HG03280 (cell line): ENCODE results near the gene MTG1.
A peak's percentile ranks its signal among the peaks of the same experiment; 100 is the strongest.
"Not testable (repeated sequence)": the region's sequence is repeated elsewhere in the genome, so short reads cannot be mapped to it uniquely, and the experiment has no call there.

Experiments used
- ATAC-seq: cut with Tn5 transposase; IDR thresholded peaks from one replicate; pipeline ENCODE4 v1.9.1; 2021; ENCODE audit warnings: mild to moderate bottlenecking, moderate library complexity; ENCODE audit not compliant: unreplicated experiment

The MTG1 gene

GRCh38 chr10:133377025-133377817 lies 16.7 kb upstream of the MTG1 start:
- no peak for ATAC-seq

- no peak for ATAC-seq
Measured at GRCh38 chr10:133377818-133378250, 16.1 kb upstream of the MTG1 start.

DNA sequence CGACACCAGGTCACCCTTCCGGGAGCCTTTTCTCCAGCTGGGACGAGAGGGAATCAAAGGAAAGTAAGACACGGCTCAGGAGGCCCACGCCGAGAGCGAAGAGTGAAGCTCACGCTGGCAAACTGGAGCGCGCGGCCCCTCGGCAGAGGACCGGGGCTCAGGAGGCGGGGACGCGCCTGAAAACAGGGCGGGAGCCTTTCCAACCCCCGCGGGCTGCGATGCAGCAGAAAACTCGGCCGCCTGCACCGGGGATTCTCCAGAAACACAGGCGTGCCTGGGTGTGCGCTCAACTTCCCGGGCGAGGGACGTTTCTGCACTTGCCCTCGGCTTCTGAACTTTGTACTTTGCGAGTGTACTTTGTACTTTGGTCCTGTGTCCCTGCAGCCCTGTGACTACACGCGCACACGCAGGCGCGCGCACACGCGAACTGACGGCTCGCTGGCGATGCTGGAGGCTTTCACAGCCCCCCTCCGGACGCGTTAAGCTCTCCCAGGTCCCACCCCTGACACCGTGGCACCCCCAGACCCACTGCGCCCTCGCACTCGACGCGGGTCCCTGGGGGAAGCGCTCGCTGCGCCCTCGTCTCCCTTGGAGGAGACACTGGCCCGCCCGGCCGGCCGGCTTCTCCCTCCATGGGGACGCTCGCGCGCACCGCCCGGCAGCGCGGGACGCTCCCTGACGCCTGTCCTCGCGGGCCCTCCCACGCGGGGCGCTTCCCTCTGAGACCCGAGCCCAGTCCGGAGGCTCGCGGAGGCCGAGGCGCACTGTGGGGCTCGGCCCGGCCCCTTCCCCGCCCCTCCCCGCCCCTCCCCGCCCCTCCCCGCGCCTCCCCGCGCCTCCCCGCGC lies 15.5 kb upstream of the MTG1 start:
- peak; percentile 31 for ATAC-seq

DNA sequence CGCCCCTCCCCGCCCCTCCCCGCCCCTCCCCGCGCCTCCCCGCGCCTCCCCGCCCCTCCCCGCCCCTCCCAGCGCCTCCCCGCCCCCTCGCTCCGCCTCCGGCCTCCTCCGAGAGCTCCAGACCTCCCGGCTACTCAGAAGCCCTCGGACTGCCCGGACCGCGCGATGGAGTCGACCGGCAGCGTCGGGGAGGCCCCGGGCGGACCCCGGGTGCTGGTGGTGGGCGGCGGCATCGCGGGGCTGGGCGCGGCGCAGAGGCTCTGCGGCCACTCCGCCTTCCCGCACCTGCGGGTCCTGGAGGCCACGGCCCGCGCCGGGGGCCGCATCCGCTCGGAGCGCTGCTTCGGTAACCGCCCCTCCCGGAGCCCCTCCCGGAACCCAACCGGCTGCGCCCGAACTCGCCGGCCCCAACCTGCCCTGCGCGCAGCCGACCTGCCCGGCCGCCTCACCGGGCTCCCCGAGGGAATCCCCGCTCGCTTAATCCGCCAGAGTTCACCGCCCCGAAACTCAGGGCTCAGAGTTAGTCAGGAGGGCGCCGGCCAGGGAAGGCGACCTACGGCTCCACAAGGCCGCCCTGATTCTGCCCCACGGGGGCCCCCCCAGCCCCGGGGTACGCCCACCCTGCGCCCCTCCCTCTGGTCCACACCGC lies 14.7 kb upstream of the MTG1 start, which contains the start of gene PAOX:
TSS of gene PAOX (plus strand) at position 111 of the 649 bp plus-strand sequence. CDS start at position 166, 55 bp downstream.
- peak; percentile 57 for ATAC-seq

DNA sequence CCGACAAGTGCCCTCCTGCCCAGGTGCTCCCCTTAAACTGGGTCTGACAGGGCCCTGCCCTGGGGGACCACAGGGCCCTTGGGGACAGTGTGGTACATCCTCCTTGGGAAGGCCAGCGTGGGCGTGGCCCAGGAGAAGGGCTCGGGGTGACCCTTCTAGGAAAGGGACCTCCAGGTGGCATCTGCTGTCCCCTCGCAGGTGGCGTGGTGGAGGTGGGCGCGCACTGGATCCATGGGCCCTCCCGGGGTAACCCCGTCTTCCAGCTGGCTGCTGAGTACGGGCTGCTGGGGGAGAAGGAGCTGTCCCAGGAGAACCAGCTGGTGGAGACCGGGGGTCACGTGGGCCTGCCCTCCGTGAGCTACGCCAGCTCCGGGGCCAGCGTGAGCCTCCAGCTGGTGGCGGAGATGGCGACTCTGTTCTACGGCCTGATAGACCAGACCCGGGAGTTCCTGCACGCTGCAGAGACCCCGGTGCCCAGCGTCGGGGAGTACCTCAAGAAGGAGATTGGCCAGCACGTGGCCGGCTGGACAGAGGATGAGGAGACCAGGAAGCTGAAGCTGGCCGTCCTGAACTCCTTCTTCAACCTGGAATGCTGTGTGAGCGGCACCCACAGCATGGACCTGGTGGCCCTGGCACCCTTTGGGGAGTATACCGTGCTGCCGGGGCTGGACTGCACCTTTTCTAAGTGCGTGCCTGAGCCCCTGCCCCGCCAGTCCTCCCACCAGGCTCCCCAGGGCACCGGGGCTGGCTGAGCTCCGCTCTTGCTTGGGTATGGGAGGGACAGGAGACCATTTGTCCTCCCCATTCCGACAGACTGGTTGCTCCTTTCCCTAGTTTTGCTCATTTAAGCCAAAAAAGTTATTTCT lies 13.9 kb upstream of the MTG1 start:
- no peak for ATAC-seq

GRCh38 chr10:133381036-133381435 lies 12.9 kb upstream of the MTG1 start:
- no peak for ATAC-seq

- ATAC-seq = no peak
Measured at GRCh38 chr10:133383551-133383950, 10.4 kb upstream of the MTG1 start.

- ATAC-seq = no peak
Measured at GRCh38 chr10:133384071-133384470, 9.9 kb upstream of the MTG1 start.

DNA sequence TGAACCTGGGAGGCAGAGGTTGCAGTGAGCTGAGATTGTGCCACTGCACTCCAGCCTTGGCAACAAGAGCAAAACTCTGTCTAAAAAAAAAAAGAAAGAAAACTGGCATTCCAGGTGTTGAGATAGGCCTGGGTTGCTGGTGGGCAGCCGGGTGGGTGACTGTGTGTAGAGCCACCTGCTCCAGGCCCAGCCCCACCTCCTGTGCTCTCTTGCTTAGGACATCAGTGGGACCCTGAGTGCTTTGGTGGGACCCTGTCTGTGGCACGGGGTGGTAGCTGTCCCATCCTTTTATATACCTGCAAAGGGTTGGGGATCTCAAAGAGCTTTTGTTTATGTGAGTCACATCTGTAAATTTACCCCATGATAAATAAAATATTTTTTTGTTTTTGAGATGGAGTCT lies 8.7 kb upstream of the MTG1 start:
- ATAC-seq = no peak

DNA sequence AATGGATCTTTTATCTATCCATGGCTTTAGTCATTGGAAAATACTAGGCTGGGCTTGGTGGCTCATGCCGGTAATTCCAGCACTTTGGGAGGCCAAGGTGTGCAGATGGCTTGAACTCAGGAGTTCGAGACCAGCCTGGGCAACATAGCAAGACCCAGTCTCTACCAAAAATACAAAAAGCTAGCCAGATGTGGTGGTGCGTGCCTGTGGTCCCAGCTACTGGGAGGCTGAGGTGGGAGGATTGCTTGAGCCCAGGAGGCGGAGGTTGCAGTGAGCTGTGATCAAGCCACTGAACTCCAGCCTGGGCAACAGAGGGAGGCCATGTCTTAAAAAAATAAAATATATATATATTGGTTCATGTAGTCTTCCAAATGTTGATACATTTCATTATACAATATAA lies 7.0 kb upstream of the MTG1 start:
- not testable (repeated sequence) for ATAC-seq

DNA sequence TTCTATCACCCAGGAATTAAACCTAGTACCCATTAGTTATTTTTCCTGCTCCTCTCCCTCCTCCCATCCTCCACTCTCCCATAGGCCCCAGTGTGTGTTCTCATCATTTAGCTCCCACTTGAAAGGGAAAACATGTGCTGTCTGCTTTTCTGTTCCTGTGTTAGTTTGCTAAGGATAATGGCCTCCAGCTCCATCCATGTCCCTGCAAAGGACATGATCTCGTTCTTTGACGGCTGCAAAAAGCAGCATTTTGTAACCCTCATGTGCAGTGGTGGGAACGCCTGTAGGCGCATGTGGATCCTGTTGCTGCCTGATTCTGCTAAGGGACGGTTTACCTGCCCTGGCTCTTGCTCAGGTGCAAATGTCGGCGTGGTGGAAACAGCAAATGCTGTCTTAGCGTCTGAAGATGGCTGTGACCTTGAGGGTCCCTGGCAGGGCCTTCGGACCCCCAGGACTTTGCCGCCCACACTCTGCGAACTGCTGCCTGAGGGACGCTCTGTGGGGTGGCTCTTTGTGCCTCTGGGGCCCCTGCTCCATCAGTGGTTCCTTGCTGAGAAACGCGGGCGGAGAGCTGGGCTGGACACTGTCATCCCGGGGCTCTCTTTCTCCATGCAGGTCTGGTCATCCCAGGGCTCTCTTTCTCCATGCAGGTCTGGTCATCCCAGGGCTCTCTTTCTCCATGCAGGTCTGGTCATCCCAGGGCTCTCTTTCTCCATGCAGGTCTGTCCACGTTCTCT lies 5.6 kb upstream of the MTG1 start:
- no peak for ATAC-seq

DNA sequence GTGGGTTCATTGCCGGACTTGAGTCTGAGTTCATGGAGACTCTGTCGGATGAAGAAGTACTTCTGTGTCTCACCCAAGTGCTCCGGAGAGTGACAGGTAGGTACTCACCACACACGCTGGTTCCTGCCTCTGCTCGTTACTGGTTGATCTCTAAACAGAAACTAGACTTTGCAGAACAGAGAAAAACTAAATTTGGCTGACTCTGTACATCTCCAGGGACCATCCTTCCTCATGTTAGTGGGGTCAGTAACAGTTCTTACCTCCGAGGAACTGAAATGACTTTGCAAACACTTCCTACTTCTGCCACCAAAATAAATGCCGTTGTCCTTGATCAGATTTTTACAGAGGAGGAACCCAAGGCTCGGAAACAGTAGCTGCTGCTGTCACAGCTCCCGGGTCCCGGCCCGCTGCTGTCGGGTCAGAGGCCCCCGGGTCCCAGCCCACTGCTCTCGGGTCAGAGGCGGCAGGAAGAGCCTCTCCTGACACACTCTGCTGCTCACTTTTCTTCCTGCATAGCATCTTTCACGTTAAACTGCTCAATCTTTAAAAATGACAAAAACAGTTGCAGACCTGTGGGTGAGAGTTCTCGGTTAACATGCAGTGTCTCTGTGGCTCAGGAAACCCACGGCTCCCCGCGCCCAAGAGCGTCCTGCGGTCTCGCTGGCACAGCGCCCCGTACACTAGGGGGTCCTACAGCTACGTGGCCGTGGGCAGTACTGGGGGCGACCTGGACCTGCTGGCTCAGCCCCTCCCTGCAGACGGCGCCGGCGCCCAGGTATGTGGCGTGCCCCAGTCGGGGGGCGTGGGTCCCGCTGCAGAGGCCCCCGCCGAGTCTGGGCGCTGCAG lies 4.8 kb upstream of the MTG1 start:
- ATAC-seq = peak; percentile 83

DNA sequence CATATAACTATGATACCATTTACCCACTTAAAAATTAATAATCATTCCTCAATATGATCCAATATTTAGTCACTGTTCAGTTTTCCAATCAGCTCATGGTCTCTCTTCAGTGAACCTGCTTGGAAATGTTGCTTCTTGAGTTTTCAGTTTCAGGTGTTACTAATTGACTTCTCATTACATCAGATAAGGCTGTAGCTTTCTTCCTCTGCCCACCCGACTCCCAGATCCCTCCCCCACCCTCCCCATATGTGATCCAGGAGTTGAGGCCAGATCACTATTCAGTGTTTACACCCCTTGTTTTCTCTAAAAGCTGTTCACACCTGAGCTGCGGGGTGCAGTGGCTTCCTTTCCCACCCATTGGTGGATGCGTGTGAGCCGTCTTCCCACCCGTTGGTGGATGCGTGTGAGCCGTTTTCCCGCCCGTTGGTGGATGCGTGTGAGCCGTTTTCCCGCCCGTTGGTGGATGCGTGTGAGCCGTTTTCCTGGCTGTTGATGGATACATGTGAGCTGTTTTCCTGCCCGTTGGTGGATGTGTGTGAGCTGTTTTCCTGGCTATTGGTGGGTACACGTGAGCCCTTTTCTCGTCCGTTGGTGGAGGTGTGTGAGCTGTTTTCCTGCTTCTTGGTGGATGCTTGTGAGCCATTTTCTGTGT lies 3.2 kb upstream of the MTG1 start:
- ATAC-seq = no peak

GRCh38 chr10:133391249-133391635 lies 2.7 kb upstream of the MTG1 start:
- ATAC-seq = no peak

- ATAC-seq = no peak
Measured at GRCh38 chr10:133391761-133392518, 2.0 kb upstream of the MTG1 start.

DNA sequence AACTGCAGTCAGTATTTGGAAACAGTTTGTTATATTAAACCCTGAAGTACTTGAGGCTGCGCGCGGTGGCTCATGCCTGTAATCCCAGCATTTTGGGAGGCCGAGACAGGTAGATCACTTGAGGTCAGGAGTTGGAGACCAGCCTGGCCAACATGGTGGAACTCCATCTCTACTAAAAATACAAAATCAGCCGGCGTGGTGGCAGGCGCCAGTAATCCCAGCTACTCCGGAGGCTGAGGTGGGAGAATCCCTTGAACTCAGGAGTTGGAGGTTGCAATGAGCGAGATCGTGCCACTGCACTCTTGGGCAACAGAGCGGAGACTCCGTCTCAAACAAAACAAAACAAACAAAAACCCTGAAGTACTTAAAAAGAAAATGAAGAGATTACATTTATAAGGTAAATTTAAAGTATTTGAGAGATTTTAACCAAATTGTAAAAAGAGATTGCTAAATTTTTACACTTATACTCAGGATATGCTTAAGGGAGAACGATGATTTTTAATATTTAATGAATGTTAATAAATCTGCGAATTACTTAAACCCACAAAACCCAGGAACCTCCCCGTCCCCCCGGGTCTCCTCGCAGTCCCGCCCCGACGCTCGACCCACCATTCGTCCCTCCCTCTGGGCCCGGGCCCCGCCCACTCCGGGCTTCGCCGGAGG lies 425 bp upstream of the MTG1 start:
- no peak for ATAC-seq

DNA sequence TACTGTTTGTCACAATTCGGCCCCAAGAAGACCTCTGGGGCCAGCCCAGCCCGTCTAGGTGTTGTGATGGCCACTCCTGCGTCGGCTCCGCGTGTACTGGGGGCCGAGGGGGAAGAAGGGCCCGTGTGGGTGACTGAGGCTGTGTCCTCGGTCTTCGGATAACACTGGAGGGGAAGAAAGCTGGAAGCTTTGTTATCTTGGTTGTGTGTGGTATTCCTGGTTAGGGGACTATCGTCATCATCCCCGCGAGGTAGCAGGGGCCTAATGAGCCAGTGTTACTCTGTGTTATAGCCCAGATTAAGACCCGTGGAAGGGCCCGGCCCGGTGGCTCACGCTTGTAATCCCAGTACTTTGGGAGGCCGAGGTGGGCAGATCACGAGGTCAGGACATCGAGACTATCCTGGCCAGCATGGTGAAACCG lies 854 bp downstream of the MTG1 start:
- peak; percentile 1 for ATAC-seq
